Keratinocyte (primary cell): ENCODE results near the gene KRT33A. TPM values are rescaled to one million over a fixed set of nuclear protein-coding genes. Genes with fewer than 3 reads are reported as not detected.
"Not testable (repeated sequence)": the region's sequence is repeated elsewhere in the genome, so short reads cannot be mapped to it uniquely, and the experiment has no call there.

ENCODE experiments used
- DNase-seq: peaks from one replicate; pipeline ENCODE4 v3.0.0-alpha.2; 2011; ENCODE audit warnings: low read depth, missing footprints, low spot score
- FAIRE-seq: peaks from 2 replicates; lab custom pipeline; 2011; peaks lifted over from hg19 to GRCh38; lab: Jason Lieb, UNC
- H2AFZ ChIP-seq: 2 replicates; pipeline ENCODE4 v1.6.0; 2012; ENCODE audit warnings: low read length, control low read depth, inconsistent platforms; ENCODE audit not compliant: control insufficient read depth
- H3K27ac ChIP-seq: 2 replicates; pipeline ENCODE4 v1.5.1; 2011; ENCODE audit warnings: low read length; ENCODE audit not compliant: control insufficient read depth, insufficient read depth
- H3K27me3 ChIP-seq: 3 replicates; pipeline ENCODE4 v1.6.0; 2011; ENCODE audit warnings: low read length; ENCODE audit not compliant: control insufficient read depth, insufficient read depth; ENCODE audit errors: extremely low read depth
- H3K36me3 ChIP-seq, 2 experiments: 2 replicates in 1 of 2; 3 replicates in 1 of 2; pipeline ENCODE4 v1.5.1; 2011; ENCODE audit warnings: low read length in 2 of 2, mild to moderate bottlenecking in 1 of 2; ENCODE audit not compliant: control insufficient read depth in 2 of 2, insufficient read depth in 2 of 2; ENCODE audit errors: extremely low read depth in 1 of 2
- H3K4me1 ChIP-seq: 3 replicates; pipeline ENCODE4 v1.5.1; 2011; ENCODE audit warnings: low read length; ENCODE audit not compliant: control insufficient read depth, insufficient read depth; ENCODE audit errors: extremely low read depth
- H3K4me2 ChIP-seq: 3 replicates; pipeline ENCODE4 v1.6.0; 2011; ENCODE audit warnings: low read depth, low read length; ENCODE audit not compliant: control insufficient read depth, insufficient read depth; ENCODE audit errors: extremely low read depth
- H3K4me3 ChIP-seq, 3 experiments: fragments of 200-600 bp in 1 of 3; sonication (generic) in 1 of 3; 2 replicates in 2 of 3; 3 replicates in 1 of 3; pipeline ENCODE4 v1.5.1; 2011 to 2016; ENCODE audit warnings: low read length in 3 of 3, mild to moderate bottlenecking in 3 of 3, control low read depth in 2 of 3, inconsistent platforms in 1 of 3, low read depth in 1 of 3, mixed read lengths in 1 of 3, mixed run types in 1 of 3, moderate library complexity in 1 of 3; ENCODE audit not compliant: control insufficient read depth in 2 of 3, insufficient read depth in 2 of 3; ENCODE audit errors: extremely low read depth in 1 of 3
- H3K79me2 ChIP-seq: 2 replicates; pipeline ENCODE4 v1.6.0; 2012; ENCODE audit warnings: low read length; ENCODE audit not compliant: control insufficient read depth, insufficient read depth
- H3K9ac ChIP-seq: 3 replicates; pipeline ENCODE4 v1.6.0; 2011; ENCODE audit warnings: low read length; ENCODE audit not compliant: control insufficient read depth, insufficient read depth; ENCODE audit errors: extremely low read depth
- H3K9me1 ChIP-seq: 3 replicates; pipeline ENCODE4 v1.6.0; 2011; ENCODE audit warnings: low read length; ENCODE audit not compliant: control insufficient read depth, insufficient read depth; ENCODE audit errors: extremely low read depth
- H3K9me3 ChIP-seq: 2 replicates; pipeline ENCODE4 v1.5.1; 2012; ENCODE audit warnings: low read depth, low read length; ENCODE audit not compliant: control insufficient read depth
- H4K20me1 ChIP-seq: 3 replicates; pipeline ENCODE4 v1.6.0; 2011; ENCODE audit warnings: low read length; ENCODE audit not compliant: control insufficient read depth, insufficient read depth; ENCODE audit errors: extremely low read depth
- dilution Hi-C: fragments of 300-500 bp; cut with MboI; formaldehyde crosslinking; loops from one replicate; pipeline ENCODE4 v1.7.0; 2020; ENCODE audit warnings: low sequenced_read_pairs; ENCODE audit not compliant: extremely low pct_ligation_motif_present
- polyA minus RNA-seq, 3 experiments: library from RNA; depleted of rRNA, polyadenylated mRNA; stranded (reverse); fragments of >200 nt; gene quantifications; 1 replicate in 1 of 3; 2 replicates in 1 of 3; 3 replicates in 1 of 3; pipeline ENCODE4 v1.2.3, GENCODE V29; 2011
- polyA plus RNA-seq, 5 experiments: library from polyadenylated mRNA; depleted of rRNA in 3 of 5; stranded (reverse) in 3 of 5; stranded (forward) in 1 of 5; unstranded in 1 of 5; fragments of >200 nt; gene quantifications; 1 replicate in 1 of 5; 2 replicates in 3 of 5; 3 replicates in 1 of 5; pipeline versions ENCODE4 v1.2.1 to v1.2.3, GENCODE V29; 2011 to 2012; ENCODE audit warnings: missing spikeins in 2 of 5, low read depth in 1 of 5, low replicate concordance in 1 of 5
- TF ChIP-seq, protein P1 (sequence below), 3 experiments: IDR thresholded peaks in 1 of 3; conservative IDR thresholded peaks in 1 of 3; optimal IDR thresholded peaks in 1 of 3; 2 replicates in 2 of 3; 3 replicates in 1 of 3; pipeline versions ENCODE3 to v1.5.1; 2011; ENCODE audit warnings: low read length in 3 of 3, mild to moderate bottlenecking in 3 of 3, moderate library complexity in 2 of 3, control low read depth in 1 of 3, inconsistent platforms in 1 of 3; ENCODE audit not compliant: insufficient read depth in 2 of 3; ENCODE audit errors: extremely low read depth in 1 of 3

KRT33A gene
- polyA plus RNA-seq (0.14 TPM in 1 of 3 replicates, not detected in the others), polyA minus RNA-seq (not detected in 3 replicates)
- not detected for polyA plus RNA-seq (2011; ENCODE audit: low read depth)
- 0.10 and 0.15 TPM in 2 replicates for polyA plus RNA-seq (2011; cell fraction: cytosol; rRNA removed)
- polyA plus RNA-seq (2011; cell fraction: nucleus; rRNA removed): 0.09 TPM in 1 of 2 replicates, not detected in the other
- not detected in 2 replicates for polyA plus RNA-seq (2012; ENCODE audit: low replicate concordance)
- not detected for polyA minus RNA-seq (2011; cell fraction: cytosol; rRNA and poly(A)+ RNA removed)
- not detected in 2 replicates for polyA minus RNA-seq (2011; cell fraction: nucleus; rRNA and poly(A)+ RNA removed)

DNA sequence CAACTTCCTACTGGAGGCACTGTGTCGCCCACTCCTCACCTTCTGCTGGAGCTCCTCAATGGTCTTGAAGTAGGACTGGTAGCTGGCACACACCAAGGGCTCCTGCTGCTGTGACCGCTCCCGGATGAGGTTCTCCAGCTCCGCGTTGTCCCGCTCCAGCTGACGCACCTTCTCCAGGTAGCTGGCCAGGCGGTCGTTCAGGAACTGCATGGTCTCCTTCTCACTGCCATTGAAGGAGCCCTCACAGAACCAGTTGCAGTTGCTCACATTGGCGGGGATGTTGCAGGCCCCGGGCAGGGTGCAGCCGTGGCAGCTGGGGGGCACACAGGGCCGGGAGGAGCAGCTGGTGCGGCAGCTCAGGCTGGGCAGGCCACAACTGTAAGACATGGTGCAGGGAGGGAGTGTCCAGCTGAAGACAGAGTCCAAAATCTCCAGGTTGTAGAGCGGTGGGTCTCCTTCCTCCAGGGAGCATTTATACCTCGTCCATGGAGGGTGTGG lies at the start of gene KRT33A:
KRT33A (minus strand) TSS at position 448 of the 498 bp plus-strand sequence; CDS start at position 387, 61 bp downstream.
- H3K4me3 ChIP-seq, H3K9me3 ChIP-seq, H3K9ac ChIP-seq, FAIRE-seq, H3K79me2 ChIP-seq, H3K27ac ChIP-seq, H2AFZ ChIP-seq, H4K20me1 ChIP-seq, H3K9me1 ChIP-seq, DNase-seq, H3K27me3 ChIP-seq, H3K36me3 ChIP-seq, dilution Hi-C loops, H3K4me2 ChIP-seq: not testable (repeated sequence)
- peaks cover 41% of the 10 kb centered on the region for H3K4me1 ChIP-seq

DNA sequence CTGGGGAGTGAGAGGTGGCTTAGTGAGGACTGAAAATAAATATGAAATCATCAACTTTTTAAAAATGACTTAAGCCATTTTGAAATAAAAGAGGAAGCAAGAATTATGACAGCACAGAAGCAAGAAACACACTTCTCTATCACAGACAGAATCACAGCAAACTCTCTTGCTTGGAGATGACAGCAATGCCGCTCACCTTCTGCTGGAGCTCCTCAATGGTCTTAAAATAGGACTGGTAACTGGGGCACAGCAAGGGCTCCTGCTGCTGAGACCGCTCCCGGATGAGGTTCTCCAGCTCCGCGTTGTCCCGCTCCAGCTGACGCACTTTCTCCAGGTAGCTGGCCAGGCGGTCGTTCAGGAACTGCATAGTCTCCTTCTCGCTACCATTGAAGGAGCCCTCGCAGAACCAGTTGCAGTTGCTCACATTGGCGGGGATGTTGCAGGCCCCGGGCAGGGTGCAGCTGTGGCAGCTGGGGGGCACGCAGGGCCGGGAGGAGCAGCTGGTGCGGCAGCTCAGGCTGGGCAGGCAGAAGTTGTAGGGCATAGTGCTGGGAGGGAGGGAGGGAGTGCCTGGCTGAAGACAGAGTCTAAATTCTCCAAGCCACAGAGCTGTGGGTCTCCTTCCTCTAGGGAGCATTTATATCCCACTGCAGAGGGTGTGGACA lies 46.5 kb upstream of the KRT33A start, which contains the start of gene KRT31:
KRT31 (minus strand) TSS at position 613 of the 665 bp plus-strand sequence; CDS start at position 544, 69 bp downstream.
- dilution Hi-C loops: no loop called here
- H3K4me3 ChIP-seq: peak within 1 kb of the TSS; percentile 39 to 49 (median 48)
- TF ChIP-seq, protein P1, sequence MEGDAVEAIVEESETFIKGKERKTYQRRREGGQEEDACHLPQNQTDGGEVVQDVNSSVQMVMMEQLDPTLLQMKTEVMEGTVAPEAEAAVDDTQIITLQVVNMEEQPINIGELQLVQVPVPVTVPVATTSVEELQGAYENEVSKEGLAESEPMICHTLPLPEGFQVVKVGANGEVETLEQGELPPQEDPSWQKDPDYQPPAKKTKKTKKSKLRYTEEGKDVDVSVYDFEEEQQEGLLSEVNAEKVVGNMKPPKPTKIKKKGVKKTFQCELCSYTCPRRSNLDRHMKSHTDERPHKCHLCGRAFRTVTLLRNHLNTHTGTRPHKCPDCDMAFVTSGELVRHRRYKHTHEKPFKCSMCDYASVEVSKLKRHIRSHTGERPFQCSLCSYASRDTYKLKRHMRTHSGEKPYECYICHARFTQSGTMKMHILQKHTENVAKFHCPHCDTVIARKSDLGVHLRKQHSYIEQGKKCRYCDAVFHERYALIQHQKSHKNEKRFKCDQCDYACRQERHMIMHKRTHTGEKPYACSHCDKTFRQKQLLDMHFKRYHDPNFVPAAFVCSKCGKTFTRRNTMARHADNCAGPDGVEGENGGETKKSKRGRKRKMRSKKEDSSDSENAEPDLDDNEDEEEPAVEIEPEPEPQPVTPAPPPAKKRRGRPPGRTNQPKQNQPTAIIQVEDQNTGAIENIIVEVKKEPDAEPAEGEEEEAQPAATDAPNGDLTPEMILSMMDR (optimal IDR thresholded peaks at IDR 0.05 in 1 of 3, IDR thresholded peaks at IDR 0.05 in 1 of 3, conservative IDR thresholded peaks at IDR 0.05 in 1 of 3; ENCODE audit: extremely low read depth in 1 of 3, insufficient read depth in 2 of 3, low read length in 3 of 3): no peak

More for the DNA sequence above, 46.5 kb upstream of the KRT33A start, which contains the start of gene KRT31:
- peak; percentile 75 for FAIRE-seq
- Histone ChIP-seq H3K27me3 (no peaks in the 10 kb centered on the region), H2AFZ (no peak within 1 kb of the TSS), H3K27ac (peak within 1 kb of the TSS; percentile 95), H3K9me1 (no peaks in the 10 kb centered on the region), H3K4me2 (peak within 1 kb of the TSS; percentile 73), H4K20me1 (no peaks in the 10 kb centered on the region), H3K4me1 (peaks cover 54% of the 10 kb centered on the region), H3K36me3 (peaks cover 0 to 1% of the 10 kb centered on the region in 2 experiments), H3K79me2 (peaks cover 11% of the 10 kb centered on the region), H3K9me3 (no peaks in the 10 kb centered on the region), H3K9ac (peak within 1 kb of the TSS; percentile 51)
- DNase-seq: no peak
